Measurements from ENCODE around the gene MICALL1.

GRCh38 chr22:37909766-37910165 lies 3.7 kb downstream of the MICALL1 start:
- TF ChIP-seq CTCF (IDR thresholded peaks at IDR 0.05 in 4 of 5, conservative IDR thresholded peaks at IDR 0.05 in 1 of 5), result no peak
- TF ChIP-seq POLR2A (IDR thresholded peaks at IDR 0.05), result no peak
